Endodermal cell (in vitro differentiated cells): Measurements from ENCODE around the gene APEX1. TPM values are rescaled to one million over a fixed set of nuclear protein-coding genes. Genes with fewer than 3 reads are reported as not detected.
A peak's percentile ranks its signal among the peaks of the same experiment; 100 is the strongest.

Source experiments
- DNase-seq: peaks from one replicate; pipeline ENCODE4 v3.0.0-alpha.2; 2017
- H3K27ac ChIP-seq: 2 replicates; pipeline ENCODE4 v1.5.1; 2013; ENCODE audit warnings: mild to moderate bottlenecking, low read depth, low read length, moderate library complexity
- H3K27me3 ChIP-seq: 2 replicates; pipeline ENCODE4 v1.6.1; 2013; ENCODE audit warnings: mild to moderate bottlenecking, low read length, moderate library complexity; ENCODE audit not compliant: insufficient read depth, control insufficient read depth, poor library complexity, severe bottlenecking
- H3K36me3 ChIP-seq: 2 replicates; pipeline ENCODE4 v1.7.0; 2013; ENCODE audit warnings: mild to moderate bottlenecking, low read length, moderate library complexity; ENCODE audit not compliant: control insufficient read depth, insufficient read depth
- H3K4me1 ChIP-seq: one replicate; pipeline ENCODE4 v1.7.0; 2013; ENCODE audit warnings: low read length; ENCODE audit not compliant: control insufficient read depth, insufficient read depth
- H3K4me3 ChIP-seq: 2 replicates; pipeline ENCODE4 v1.5.1; 2013; ENCODE audit warnings: mild to moderate bottlenecking, low read length, moderate library complexity
- H3K9ac ChIP-seq: 2 replicates; pipeline ENCODE4 v1.6.1; 2013; ENCODE audit warnings: mild to moderate bottlenecking, low read length, moderate library complexity; ENCODE audit not compliant: poor library complexity, severe bottlenecking; ENCODE audit errors: extremely low read depth
- H3K9me3 ChIP-seq: 2 replicates; pipeline ENCODE4 v1.6.1; 2013; ENCODE audit warnings: mild to moderate bottlenecking, low read length, moderate library complexity; ENCODE audit not compliant: control insufficient read depth
- H3K27ac Mint-ChIP-seq: 2 replicates; pipeline ENCODE4 v1.8.0; 2020; ENCODE audit warnings: mixed read lengths
- H3K27me3 Mint-ChIP-seq: 2 replicates; pipeline ENCODE4 v1.8.0; 2021; ENCODE audit warnings: mild to moderate bottlenecking, mixed read lengths; ENCODE audit not compliant: insufficient read depth
- H3K36me3 Mint-ChIP-seq: 2 replicates; pipeline ENCODE4 v1.8.0; 2020; ENCODE audit warnings: low read depth, mixed read lengths
- H3K4me1 Mint-ChIP-seq: 2 replicates; pipeline ENCODE4 v1.8.0; 2020; ENCODE audit warnings: mixed read lengths
- H3K4me3 Mint-ChIP-seq: 2 replicates; pipeline ENCODE4 v1.8.0; 2020; ENCODE audit warnings: mild to moderate bottlenecking, moderate library complexity, mixed read lengths
- H3K9me3 Mint-ChIP-seq: 2 replicates; pipeline ENCODE4 v1.8.0; 2020; ENCODE audit warnings: mild to moderate bottlenecking, mixed read lengths
- WGBS, 2 experiments: methylation state at CpG; one replicate each; pipeline versions ENCODE4 v1.1.5 to v1.1.7; 2013; ENCODE audit warnings: missing lambda C conversion rate in 2 of 2, mixed read lengths in 1 of 2; ENCODE audit not compliant: insufficient coverage in 1 of 2, insufficient read length in 1 of 2; 5-methylcytosine and 5-hydroxymethylcytosine counted together
- total RNA-seq, 2 donors: library from RNA; stranded (reverse); fragmentation: NEBNext Ultra II Directional in 1 of 2; extraction: Animal tissue kit (Norgen Biotek cat#: 25700) in 1 of 2; gene quantifications; 2 replicates in 1 of 2; 3 replicates in 1 of 2; pipeline ENCODE4 v1.2.1, GENCODE V29; 2021
- TF ChIP-seq, protein P1 (sequence below): fragments of 200-600 bp; sonication (generic); conservative IDR thresholded peaks from 2 replicates; pipeline ENCODE4 v1.5.0; 2021; ENCODE audit warnings: antibody characterized with exemption, mild to moderate bottlenecking

The APEX1 gene
- total RNA-seq, 2 donors from 2014 or later: 228 to 249 TPM

DNA sequence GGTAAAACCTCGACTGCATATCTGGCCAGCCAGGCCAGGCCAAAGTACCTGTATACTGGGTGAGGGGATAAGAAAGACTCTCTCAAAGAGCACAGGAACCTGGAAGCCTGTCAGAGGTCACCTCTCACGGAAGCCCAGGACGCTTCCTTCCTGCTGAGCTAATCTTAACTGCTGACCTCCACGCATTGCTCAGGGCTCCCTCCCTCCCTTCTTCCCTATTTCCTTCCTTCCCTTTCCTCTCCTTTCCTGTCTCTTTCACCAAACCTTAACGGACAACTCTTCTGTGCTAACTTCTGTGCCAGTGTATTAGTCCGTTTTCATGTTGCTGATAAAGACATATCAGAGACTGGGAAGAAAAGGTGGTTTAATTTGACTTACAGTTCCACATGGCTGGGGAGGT, 35.5 kb downstream of the APEX1 start:
- peaks cover 13% of the 10 kb centered on the region for H3K4me1 Mint-ChIP-seq
- TF ChIP-seq, protein P1, sequence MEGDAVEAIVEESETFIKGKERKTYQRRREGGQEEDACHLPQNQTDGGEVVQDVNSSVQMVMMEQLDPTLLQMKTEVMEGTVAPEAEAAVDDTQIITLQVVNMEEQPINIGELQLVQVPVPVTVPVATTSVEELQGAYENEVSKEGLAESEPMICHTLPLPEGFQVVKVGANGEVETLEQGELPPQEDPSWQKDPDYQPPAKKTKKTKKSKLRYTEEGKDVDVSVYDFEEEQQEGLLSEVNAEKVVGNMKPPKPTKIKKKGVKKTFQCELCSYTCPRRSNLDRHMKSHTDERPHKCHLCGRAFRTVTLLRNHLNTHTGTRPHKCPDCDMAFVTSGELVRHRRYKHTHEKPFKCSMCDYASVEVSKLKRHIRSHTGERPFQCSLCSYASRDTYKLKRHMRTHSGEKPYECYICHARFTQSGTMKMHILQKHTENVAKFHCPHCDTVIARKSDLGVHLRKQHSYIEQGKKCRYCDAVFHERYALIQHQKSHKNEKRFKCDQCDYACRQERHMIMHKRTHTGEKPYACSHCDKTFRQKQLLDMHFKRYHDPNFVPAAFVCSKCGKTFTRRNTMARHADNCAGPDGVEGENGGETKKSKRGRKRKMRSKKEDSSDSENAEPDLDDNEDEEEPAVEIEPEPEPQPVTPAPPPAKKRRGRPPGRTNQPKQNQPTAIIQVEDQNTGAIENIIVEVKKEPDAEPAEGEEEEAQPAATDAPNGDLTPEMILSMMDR: no peak
- Histone ChIP-seq H3K4me1 (no peaks in the 10 kb centered on the region), H3K36me3 (no peaks in the 10 kb centered on the region), H3K9me3 (peaks cover 6% of the 10 kb centered on the region), H3K27me3 (no peaks in the 10 kb centered on the region), H3K4me3 (no peak overlapping the region), H3K27ac (no peak overlapping the region), H3K9ac (no peak overlapping the region)
- H3K27ac Mint-ChIP-seq: peak overlapping the region; percentile 17
- DNase-seq: no peak
- H3K27me3 Mint-ChIP-seq: no peaks in the 10 kb centered on the region
- no peak overlapping the region for H3K4me3 Mint-ChIP-seq
- H3K9me3 Mint-ChIP-seq: peaks cover 17% of the 10 kb centered on the region
- H3K36me3 Mint-ChIP-seq: no peaks in the 10 kb centered on the region
- 59 to 68% methylated on average over 2 to 6 of the region's 6 CpGs for WGBS, 2 experiments

DNA sequence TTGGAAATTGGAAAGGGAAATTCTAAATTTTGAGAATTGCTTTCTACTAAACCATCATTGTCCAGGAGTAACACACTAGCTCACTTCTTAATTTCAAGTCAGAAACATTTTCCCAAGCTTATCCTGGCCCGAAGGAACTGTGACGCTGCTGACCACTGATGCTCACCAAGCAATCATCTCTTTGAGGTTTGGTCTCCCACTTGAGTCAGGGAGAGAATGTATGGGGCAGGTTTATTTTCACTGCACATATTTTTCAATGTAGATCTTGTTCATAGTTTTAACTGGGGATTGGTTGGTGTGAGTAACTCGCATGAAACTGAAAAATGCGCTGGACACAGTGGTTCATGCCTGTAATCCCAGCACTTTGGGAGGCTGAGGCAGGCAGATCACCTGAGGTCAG, 37.5 kb downstream of the APEX1 start:
- Histone ChIP-seq H3K36me3 (no peaks in the 10 kb centered on the region), H3K27me3 (no peaks in the 10 kb centered on the region), H3K4me1 (no peaks in the 10 kb centered on the region), H3K9ac (no peak overlapping the region), H3K4me3 (no peak overlapping the region), H3K27ac (no peak overlapping the region), H3K9me3 (peaks cover 12% of the 10 kb centered on the region)
- TF ChIP-seq, protein P1: no peak
- Mint-ChIP-seq H3K4me1 (peaks cover 12% of the 10 kb centered on the region), H3K27ac (no peak overlapping the region), H3K4me3 (no peak overlapping the region), H3K9me3 (peaks cover 24% of the 10 kb centered on the region), H3K36me3 (no peaks in the 10 kb centered on the region), H3K27me3 (no peaks in the 10 kb centered on the region)
- DNase-seq: no peak
- 84 to 92% methylated on average over 4 of the region's 4 CpGs for WGBS, 2 experiments

DNA sequence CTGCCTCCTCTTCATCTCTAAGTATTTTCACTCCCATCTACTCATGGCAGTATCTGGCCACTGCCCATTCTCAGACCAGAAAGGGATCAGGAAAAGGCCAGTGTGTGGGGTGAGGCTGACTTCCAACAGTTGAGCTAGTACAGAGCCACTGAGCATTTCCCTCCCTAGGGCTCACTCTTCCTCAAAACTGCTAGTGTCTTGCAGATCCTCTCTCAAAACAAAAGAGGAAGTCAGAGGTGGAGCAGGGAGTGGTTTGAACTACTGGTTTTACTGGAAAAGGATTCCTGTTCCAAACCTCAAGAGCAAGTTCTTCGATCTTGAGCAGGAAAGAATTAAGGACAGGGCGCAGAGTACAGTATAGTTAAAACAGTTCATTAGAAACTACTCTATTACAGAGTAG, 38.6 kb downstream of the APEX1 start:
- Histone ChIP-seq H3K4me1 (no peaks in the 10 kb centered on the region), H3K4me3 (no peak overlapping the region), H3K27ac (no peak overlapping the region), H3K9ac (no peak overlapping the region), H3K27me3 (no peaks in the 10 kb centered on the region), H3K36me3 (no peaks in the 10 kb centered on the region), H3K9me3 (peaks cover 12% of the 10 kb centered on the region)
- Mint-ChIP-seq H3K27ac (no peak overlapping the region), H3K4me1 (peaks cover 13% of the 10 kb centered on the region), H3K27me3 (no peaks in the 10 kb centered on the region), H3K9me3 (peaks cover 24% of the 10 kb centered on the region), H3K4me3 (no peak overlapping the region), H3K36me3 (no peaks in the 10 kb centered on the region)
- DNase-seq: no peak
- WGBS, 2 experiments: 84% methylated on average over 2 of the region's 2 CpGs; no CpG with 5 or more reads in 1 of the 2 experiments
- TF ChIP-seq, protein P1: no peak
